Parathyroid adenoma (tissue), 2 donors: ENCODE data around the gene D2HGDH.

Source experiments
- H2AFZ ChIP-seq: fragments of 300-600 bp; sonication (generic); one replicate; pipeline ENCODE4 v1.7.0; 2017; ENCODE audit warnings: antibody characterized with exemption, mild to moderate bottlenecking
- H3K27ac ChIP-seq: fragments of 300-600 bp; sonication (generic); one replicate; pipeline ENCODE4 v1.7.0; 2017
- H3K27me3 ChIP-seq: fragments of 300-600 bp; sonication (generic); one replicate; pipeline ENCODE4 v1.7.0; 2017; ENCODE audit warnings: low read length; ENCODE audit not compliant: control insufficient read depth, insufficient read depth
- H3K36me3 ChIP-seq: fragments of 300-600 bp; sonication (generic); one replicate; pipeline ENCODE4 v1.7.0; 2017; ENCODE audit warnings: low read length; ENCODE audit not compliant: control insufficient read depth, insufficient read depth
- H3K4me1 ChIP-seq: fragments of 300-600 bp; sonication (generic); one replicate; pipeline ENCODE4 v1.7.0; 2017; ENCODE audit warnings: control low read depth
- H3K4me2 ChIP-seq: fragments of 300-600 bp; sonication (generic); one replicate; pipeline ENCODE4 v1.7.0; 2017; ENCODE audit warnings: low read length
- H3K4me3 ChIP-seq: fragments of 300-600 bp; sonication (generic); one replicate; pipeline ENCODE4 v1.7.0; 2017; ENCODE audit warnings: low read depth, low read length
- H3K79me2 ChIP-seq: fragments of 300-600 bp; sonication (generic); one replicate; pipeline ENCODE4 v1.7.0; 2017; ENCODE audit warnings: control low read depth
- H3K9ac ChIP-seq: fragments of 300-600 bp; sonication (generic); one replicate; pipeline ENCODE4 v1.7.0; 2017; ENCODE audit warnings: mild to moderate bottlenecking
- H3K9me3 ChIP-seq: fragments of 300-600 bp; sonication (generic); one replicate; pipeline ENCODE4 v1.7.0; 2017; ENCODE audit warnings: low read length; ENCODE audit not compliant: control insufficient read depth
- TF ChIP-seq, protein P1 (sequence below): fragments of 300-600 bp; sonication (generic); IDR thresholded peaks from one replicate; pipeline ENCODE4 v1.7.0; 2017; ENCODE audit warnings: antibody characterized with exemption, mild to moderate bottlenecking
- donor health status: primary hyperparathyroidism.

D2HGDH gene

DNA sequence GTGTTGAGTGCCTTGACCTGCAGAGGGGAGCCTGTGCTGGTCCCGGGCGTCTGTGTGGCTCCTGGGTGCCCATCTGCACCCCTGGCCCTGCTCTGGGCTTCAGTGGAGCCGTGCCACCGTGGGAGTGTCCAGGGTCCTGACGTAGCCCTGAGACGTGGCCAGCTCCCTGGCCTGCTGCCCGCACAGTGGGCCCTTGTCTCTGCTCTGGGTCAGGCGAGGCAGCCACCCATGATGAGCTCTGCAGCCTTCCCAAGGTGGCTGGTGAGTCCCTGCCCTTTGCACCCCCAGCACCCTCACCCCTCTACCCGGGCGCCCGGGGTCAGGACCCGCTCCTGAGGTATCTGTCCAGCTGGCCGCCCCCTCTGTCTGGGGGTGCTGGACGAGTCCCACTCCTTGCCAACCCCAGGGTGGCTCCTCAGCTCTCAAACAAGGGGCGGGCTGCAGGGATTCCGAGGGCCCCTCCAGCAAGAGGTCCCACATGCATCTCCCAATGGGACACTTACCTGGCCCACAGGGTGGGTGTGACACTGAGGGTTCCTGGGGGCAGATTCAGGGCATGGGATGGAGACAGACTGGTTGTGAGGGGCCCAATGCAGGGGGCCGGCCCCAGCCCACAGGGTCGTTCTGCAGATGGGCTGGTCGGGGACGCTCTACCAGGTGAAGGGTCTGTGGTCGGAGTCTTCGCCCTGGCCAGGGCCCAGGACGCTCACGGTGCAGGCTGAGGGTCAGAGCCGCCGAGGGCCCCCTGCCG, 76.9 kb downstream of the D2HGDH start:
- H3K79me2 ChIP-seq = no peaks in the 10 kb centered on the region
- TF ChIP-seq, protein P1, sequence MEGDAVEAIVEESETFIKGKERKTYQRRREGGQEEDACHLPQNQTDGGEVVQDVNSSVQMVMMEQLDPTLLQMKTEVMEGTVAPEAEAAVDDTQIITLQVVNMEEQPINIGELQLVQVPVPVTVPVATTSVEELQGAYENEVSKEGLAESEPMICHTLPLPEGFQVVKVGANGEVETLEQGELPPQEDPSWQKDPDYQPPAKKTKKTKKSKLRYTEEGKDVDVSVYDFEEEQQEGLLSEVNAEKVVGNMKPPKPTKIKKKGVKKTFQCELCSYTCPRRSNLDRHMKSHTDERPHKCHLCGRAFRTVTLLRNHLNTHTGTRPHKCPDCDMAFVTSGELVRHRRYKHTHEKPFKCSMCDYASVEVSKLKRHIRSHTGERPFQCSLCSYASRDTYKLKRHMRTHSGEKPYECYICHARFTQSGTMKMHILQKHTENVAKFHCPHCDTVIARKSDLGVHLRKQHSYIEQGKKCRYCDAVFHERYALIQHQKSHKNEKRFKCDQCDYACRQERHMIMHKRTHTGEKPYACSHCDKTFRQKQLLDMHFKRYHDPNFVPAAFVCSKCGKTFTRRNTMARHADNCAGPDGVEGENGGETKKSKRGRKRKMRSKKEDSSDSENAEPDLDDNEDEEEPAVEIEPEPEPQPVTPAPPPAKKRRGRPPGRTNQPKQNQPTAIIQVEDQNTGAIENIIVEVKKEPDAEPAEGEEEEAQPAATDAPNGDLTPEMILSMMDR = no peak
- H3K9ac ChIP-seq = no peak overlapping the region
- H3K9me3 ChIP-seq = no peaks in the 10 kb centered on the region
- no peak overlapping the region for H3K4me2 ChIP-seq
- H2AFZ ChIP-seq = no peak overlapping the region
- no peaks in the 10 kb centered on the region for H3K36me3 ChIP-seq
- no peaks in the 10 kb centered on the region for H3K27me3 ChIP-seq
- H3K4me1 ChIP-seq = no peaks in the 10 kb centered on the region
- no peak overlapping the region for H3K27ac ChIP-seq
- H3K4me3 ChIP-seq = no peak overlapping the region

DNA sequence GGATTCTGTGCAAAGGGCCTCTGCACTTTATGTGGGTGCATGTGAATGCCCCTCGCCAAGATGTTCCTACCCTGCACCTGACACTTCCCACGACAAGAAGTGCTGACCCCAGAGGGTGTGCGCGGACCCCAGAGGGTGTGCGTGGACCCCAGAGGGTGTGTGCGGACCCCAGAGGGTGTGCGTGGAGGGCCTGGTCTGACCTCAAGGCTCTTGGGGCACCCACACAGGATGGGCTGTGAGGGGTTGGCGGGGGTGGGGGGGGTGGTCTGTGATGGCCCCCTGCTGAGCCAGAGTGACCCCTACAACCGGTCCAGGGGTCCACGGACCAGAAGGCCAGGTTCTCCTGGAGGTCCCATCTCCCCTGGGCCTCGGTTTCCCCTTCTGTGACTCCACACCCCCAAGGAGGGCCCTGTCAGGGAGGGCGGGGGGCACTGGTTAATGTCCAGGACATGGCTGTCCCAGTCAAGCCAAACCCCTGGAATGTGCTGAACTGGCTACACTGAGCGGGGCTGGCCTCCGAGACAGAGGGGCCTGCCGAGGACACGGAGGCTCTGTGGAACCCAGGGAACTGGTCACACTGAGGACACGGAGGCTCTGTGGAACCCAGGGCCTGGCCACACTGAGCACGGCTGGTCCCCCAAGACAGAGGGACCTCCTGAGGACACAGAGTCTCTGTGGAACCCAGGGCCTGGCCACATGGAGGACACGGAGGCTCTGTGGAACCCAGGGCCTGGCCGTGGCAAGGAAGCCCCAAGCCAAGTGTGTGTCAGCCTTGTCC, 77.7 kb downstream of the D2HGDH start:
- TF ChIP-seq, protein P1 = no peak
- no peaks in the 10 kb centered on the region for H3K27me3 ChIP-seq
- H3K9ac ChIP-seq = no peak overlapping the region

DNA sequence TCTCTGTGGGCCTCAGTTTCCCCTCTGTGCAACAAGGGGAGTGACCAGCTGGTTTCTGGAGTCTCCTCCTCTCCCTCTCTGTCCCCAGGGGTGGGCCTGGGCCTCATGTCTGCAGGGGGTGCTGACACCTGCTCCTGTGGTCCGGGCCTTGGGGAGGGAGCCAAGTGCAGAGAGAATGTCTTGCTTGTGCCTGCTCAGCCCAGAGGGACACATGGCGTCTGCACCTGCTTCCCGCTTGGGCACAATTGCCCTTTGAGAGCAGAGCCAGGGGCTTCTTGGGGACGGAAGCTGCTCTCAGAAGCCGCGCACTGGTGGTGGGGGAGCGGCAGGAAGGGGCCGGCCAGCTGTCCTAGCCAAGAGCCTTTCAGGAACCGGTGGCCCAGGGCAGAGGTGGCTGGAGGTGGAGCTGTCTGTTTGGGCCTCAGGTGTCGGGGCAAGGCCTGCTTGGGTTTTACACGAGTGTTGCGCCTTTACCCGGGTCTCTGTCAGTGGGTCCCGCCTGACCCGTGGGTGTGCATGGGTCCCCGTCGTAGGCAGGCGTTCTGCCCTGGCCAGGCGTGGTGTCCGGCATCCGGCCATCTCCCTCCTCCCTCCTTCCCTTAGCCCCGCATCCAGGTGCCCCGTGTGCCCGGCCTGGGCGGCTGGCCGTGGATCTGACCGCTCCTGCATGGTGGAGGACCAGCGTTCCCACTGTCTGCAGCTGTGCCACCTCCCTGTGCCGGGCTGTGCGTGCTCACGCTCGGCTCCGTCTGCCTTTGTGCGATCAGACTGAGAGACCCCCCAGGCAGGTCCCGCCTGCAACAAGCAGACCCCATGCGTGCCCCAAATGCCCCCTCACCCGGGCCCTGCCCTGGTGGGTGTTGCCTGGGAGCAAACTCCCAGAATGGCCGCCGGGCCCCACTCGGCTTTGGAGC, 78.6 kb downstream of the D2HGDH start:
- H3K9me3 ChIP-seq = no peaks in the 10 kb centered on the region
- H3K4me1 ChIP-seq = no peaks in the 10 kb centered on the region
- H3K27ac ChIP-seq = no peak overlapping the region
- H2AFZ ChIP-seq = no peak overlapping the region
- H3K9ac ChIP-seq = no peak overlapping the region
- H3K27me3 ChIP-seq = no peaks in the 10 kb centered on the region
- H3K4me2 ChIP-seq = no peak overlapping the region
- H3K79me2 ChIP-seq = no peaks in the 10 kb centered on the region
- H3K36me3 ChIP-seq = no peaks in the 10 kb centered on the region
- TF ChIP-seq, protein P1 = no peak
- no peak overlapping the region for H3K4me3 ChIP-seq

More for the DNA sequence above, 77.7 kb downstream of the D2HGDH start:
- Histone ChIP-seq H3K79me2 (no peaks in the 10 kb centered on the region), H3K9me3 (no peaks in the 10 kb centered on the region), H3K4me1 (no peaks in the 10 kb centered on the region), H3K27ac (no peak overlapping the region), H3K4me2 (no peak overlapping the region), H3K4me3 (no peak overlapping the region), H3K36me3 (no peaks in the 10 kb centered on the region), H2AFZ (no peak overlapping the region)

- no peak overlapping the region for H3K9ac ChIP-seq
- no peaks in the 10 kb centered on the region for H3K9me3 ChIP-seq
- H3K27ac ChIP-seq = no peak overlapping the region
- H3K27me3 ChIP-seq = no peaks in the 10 kb centered on the region
- H3K4me3 ChIP-seq = no peak overlapping the region
- no peak overlapping the region for H2AFZ ChIP-seq
- no peaks in the 10 kb centered on the region for H3K4me1 ChIP-seq
- H3K79me2 ChIP-seq = no peaks in the 10 kb centered on the region
- H3K36me3 ChIP-seq = no peaks in the 10 kb centered on the region
- no peak overlapping the region for H3K4me2 ChIP-seq
- TF ChIP-seq, protein P1 = no peak
Observed at GRCh38 chr2:241813644-241814392, 79.4 kb downstream of the D2HGDH start.
